ENCODE results near the gene ETV1. TPM values are rescaled to one million over a fixed set of nuclear protein-coding genes. Genes with fewer than 3 reads are reported as not detected.

Gene ETV1
- total RNA-seq, 2 donors from 2014 or later, result 6.1 to 9.2 TPM

- Histone ChIP-seq H3K27ac (no peak overlapping the region), H3K36me3 (no peaks in the 10 kb centered on the region), H3K4me1 (replicated peaks) (no peaks in the 10 kb centered on the region), H3K4me3 (no peak overlapping the region), H3K27me3 (replicated peaks; ENCODE audit: insufficient read depth) (no peaks in the 10 kb centered on the region), H3K9me3 (no peaks in the 10 kb centered on the region)
- intact Hi-C loops (cut with DNase I), result no loop called here
- 70% methylated on average over 2 of the region's 2 CpGs for WGBS
- DNase-seq (ENCODE audit: low spot score), result no peak
- TF ChIP-seq POLR2AphosphoS5 (IDR thresholded peaks at IDR 0.05) (no peak), POLR2A (IDR thresholded peaks at IDR 0.05) (no peak), CTCF (IDR thresholded peaks at IDR 0.05) (no peak)
Observed at GRCh38 chr7:13904007-13904406, 85.5 kb downstream of the ETV1 start.

GRCh38 chr7:13901577-13901976 is 87.9 kb downstream of the ETV1 start:
- WGBS, result 64% methylated on average over 3 of the region's 3 CpGs
- no peaks in the 10 kb centered on the region for H3K27me3 ChIP-seq (replicated peaks; ENCODE audit: insufficient read depth)
- intact Hi-C loops (cut with DNase I), result no loop called here

GRCh38 chr7:13898957-13899670 is 90.4 kb downstream of the ETV1 start:
- Histone ChIP-seq H3K27ac (peak overlapping the region in 1 of 2 donors; percentile 69), H3K36me3 (no peaks in the 10 kb centered on the region), H3K4me3 (no peak overlapping the region), H3K9me3 (no peaks in the 10 kb centered on the region), H3K27me3 (replicated peaks; ENCODE audit: insufficient read depth) (no peaks in the 10 kb centered on the region), H3K4me1 (replicated peaks) (no peaks in the 10 kb centered on the region)
- 43% methylated on average over 6 of the region's 6 CpGs for WGBS
- peak; percentile 68 for DNase-seq (ENCODE audit: low spot score)
- intact Hi-C loops (cut with DNase I), result no loop called here
- TF ChIP-seq POLR2AphosphoS5 (IDR thresholded peaks at IDR 0.05), result peak; percentile 83
- no peak for TF ChIP-seq POLR2A (IDR thresholded peaks at IDR 0.05)

More at GRCh38 chr7:13901577-13901976, 87.9 kb downstream of the ETV1 start:
- Histone ChIP-seq H3K36me3 (no peaks in the 10 kb centered on the region), H3K9me3 (no peaks in the 10 kb centered on the region), H3K4me1 (replicated peaks) (no peaks in the 10 kb centered on the region), H3K4me3 (no peak overlapping the region), H3K27ac (no peak overlapping the region)
- no peak for DNase-seq (ENCODE audit: low spot score)
- TF ChIP-seq CTCF (IDR thresholded peaks at IDR 0.05) (no peak), POLR2AphosphoS5 (IDR thresholded peaks at IDR 0.05) (no peak), POLR2A (IDR thresholded peaks at IDR 0.05) (no peak)

GRCh38 chr7:13897819-13898218 is 91.6 kb downstream of the ETV1 start:
- Histone ChIP-seq H3K9me3 (no peaks in the 10 kb centered on the region), H3K36me3 (no peaks in the 10 kb centered on the region), H3K4me3 (no peak overlapping the region), H3K4me1 (replicated peaks) (no peaks in the 10 kb centered on the region), H3K27me3 (replicated peaks; ENCODE audit: insufficient read depth) (no peaks in the 10 kb centered on the region), H3K27ac (no peak overlapping the region)
- WGBS, result 67% methylated on average over 2 of the region's 2 CpGs
- DNase-seq (ENCODE audit: low spot score), result no peak
- TF ChIP-seq CTCF (IDR thresholded peaks at IDR 0.05), result no peak
- no peak for TF ChIP-seq POLR2A (IDR thresholded peaks at IDR 0.05)
- no peak for TF ChIP-seq POLR2AphosphoS5 (IDR thresholded peaks at IDR 0.05)
- intact Hi-C loops (cut with DNase I), result no loop called here

DNA sequence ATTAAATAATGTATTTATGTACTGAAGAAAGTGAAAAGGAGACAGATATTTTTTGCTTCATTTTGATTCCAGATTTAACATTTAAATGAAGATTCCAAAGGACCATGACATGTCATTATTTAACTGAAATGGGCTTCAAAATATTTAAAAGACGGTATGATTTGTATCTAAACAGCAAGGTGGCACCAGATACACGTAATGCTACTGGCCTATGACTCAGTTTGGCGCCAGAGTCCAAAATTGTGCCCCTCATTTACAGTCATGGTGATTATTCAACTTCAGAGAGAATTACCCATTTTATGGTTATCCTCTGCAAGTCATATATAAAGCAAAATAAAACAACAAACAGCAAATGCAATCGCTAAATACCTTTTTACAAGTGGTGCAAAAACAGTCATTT is 94.5 kb downstream of the ETV1 start:
- Histone ChIP-seq H3K27me3 (replicated peaks; ENCODE audit: insufficient read depth) (no peaks in the 10 kb centered on the region), H3K36me3 (no peaks in the 10 kb centered on the region), H3K9me3 (no peaks in the 10 kb centered on the region), H3K27ac (no peak overlapping the region), H3K4me3 (no peak overlapping the region), H3K4me1 (replicated peaks) (no peaks in the 10 kb centered on the region)
- WGBS, result 72% methylated on average over 4 of the region's 4 CpGs
- TF ChIP-seq POLR2A (IDR thresholded peaks at IDR 0.05) (no peak), CTCF (IDR thresholded peaks at IDR 0.05) (no peak), POLR2AphosphoS5 (IDR thresholded peaks at IDR 0.05) (no peak)
- DNase-seq (ENCODE audit: low spot score), result no peak
- intact Hi-C loops (cut with DNase I), result no loop called here
